ENCODE data around the gene SEMA7A. TPM values are rescaled to one million over a fixed set of nuclear protein-coding genes. Genes with fewer than 3 reads are reported as not detected.

SEMA7A gene
- total and polyA plus RNA-seq, 2 of the 4 experiments (the other 2 are of a cell fraction), result 30.5 to 87.3 TPM

DNA sequence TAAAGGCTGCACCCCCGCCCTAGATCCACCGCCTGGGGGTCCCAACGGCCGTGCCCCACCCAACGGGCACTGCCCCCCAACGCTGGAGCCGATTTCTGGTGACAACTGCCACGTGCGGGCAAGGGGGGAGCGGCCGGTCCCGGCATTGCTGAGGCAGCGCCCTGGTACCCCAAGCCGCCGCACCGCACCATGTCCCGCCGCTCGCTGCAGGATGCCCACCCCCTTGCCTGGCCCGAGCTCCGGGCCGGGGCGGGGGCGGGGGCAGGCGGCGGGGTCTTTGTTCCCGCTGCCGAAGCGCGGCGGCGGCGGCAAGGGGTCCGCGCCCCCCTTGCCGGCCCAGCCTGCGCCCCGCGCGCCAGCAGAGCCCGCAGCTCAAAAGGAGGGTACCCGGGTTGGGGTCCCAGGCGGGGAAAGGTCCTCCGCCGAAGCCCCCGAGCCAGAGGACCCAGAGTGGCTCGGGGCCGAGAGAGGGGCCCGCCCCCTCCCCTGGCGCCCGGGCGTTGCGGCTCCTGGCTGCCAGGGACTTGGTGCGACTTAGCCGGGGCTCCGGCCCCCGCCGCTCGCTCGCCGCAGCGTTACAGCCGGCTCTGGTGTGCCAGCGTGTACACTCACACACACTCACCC lies 678 bp downstream of the SEMA7A start:
- Histone ChIP-seq H2AK5ac (ENCODE audit: low read depth, low read length) (no peak overlapping the region), H4K8ac (ENCODE audit: low read depth in 2 of 2, low read length in 2 of 2) (peak overlapping the region in 1 of 2 experiments; percentile 14; a peak in 1 of 4 replicates), H4K20me1 (ENCODE audit: insufficient read depth, low read length) (peaks cover 41% of the 10 kb centered on the region), H3K9me1 (ENCODE audit: insufficient read depth, low read length) (peaks cover 23% of the 10 kb centered on the region), H3K56ac (ENCODE audit: extremely low read depth, insufficient read depth, low read length) (no peak overlapping the region), H2BK20ac (ENCODE audit: low read depth, low read length) (no peak overlapping the region), H3K4ac (ENCODE audit: low read depth, low read length) (peak overlapping the region; percentile 27), H2BK5ac (ENCODE audit: low read depth, low read length, poor library complexity, severe bottlenecking) (peak overlapping the region; percentile 69), H3K23ac (ENCODE audit: low read depth, low read length) (peak overlapping the region; percentile 81; the same call in 1 of the 2 replicates), H3K14ac (replicated peaks; ENCODE audit: low read depth, low read length) (peak overlapping the region; percentile 78), H3K18ac (ENCODE audit: low read depth, low read length) (no peak overlapping the region), H3K27ac (ENCODE audit: insufficient read depth, low read length) (peak overlapping the region; percentile 36; the same call in 1 of the 2 replicates), H2BK15ac (ENCODE audit: low read depth, low read length) (no peak overlapping the region), H3K79me1 (ENCODE audit: low read depth in 1 of 2, low read length in 2 of 2) (peaks cover 3 to 59% of the 10 kb centered on the region in 2 experiments; a peak in 3 of 4 replicates), H3K27me3 (ENCODE audit: control insufficient read depth, insufficient read depth, low read length) (no peaks in the 10 kb centered on the region), H3K4me3 (ENCODE audit: insufficient read depth, low read depth, low read length) (peak overlapping the region; percentile 98), H3K9ac (ENCODE audit: low read depth, low read length) (peak overlapping the region; percentile 85), H2AK9ac (replicated peaks; ENCODE audit: low read depth, low read length, poor library complexity) (peak overlapping the region; percentile 94), H4K91ac (ENCODE audit: insufficient read depth, low read depth, low read length) (peak overlapping the region; percentile 14; the same call in 1 of the 2 replicates), H3K9me3 (ENCODE audit: control insufficient read depth, insufficient read depth, low read length) (no peaks in the 10 kb centered on the region), H3K4me2 (ENCODE audit: low read depth, low read length) (peak overlapping the region; percentile 74), H3K4me1 (ENCODE audit: control insufficient read depth, insufficient read depth, low read length) (peaks cover 20% of the 10 kb centered on the region), H2BK120ac (ENCODE audit: low read depth, low read length) (no peak overlapping the region; the same call in 1 of the 2 replicates), H3K36me3 (ENCODE audit: control insufficient read depth, insufficient read depth, low read length) (no peaks in the 10 kb centered on the region), H2AFZ (replicated peaks; ENCODE audit: low read length, poor library complexity) (peak overlapping the region; percentile 93), H4K5ac (ENCODE audit: low read depth, low read length) (no peak overlapping the region)
- in situ Hi-C loops (cut with MboI; ENCODE audit: low sequenced_read_pairs) (no loop called here), dilution Hi-C loops (cut with HindIII; ENCODE audit: low sequenced_read_pairs, unreplicated experiment) (no loop called here), intact Hi-C loops (cut with micrococcal nuclease) (no loop called here)
- no peak for DNase-seq
- TF ChIP-seq, protein P1, sequence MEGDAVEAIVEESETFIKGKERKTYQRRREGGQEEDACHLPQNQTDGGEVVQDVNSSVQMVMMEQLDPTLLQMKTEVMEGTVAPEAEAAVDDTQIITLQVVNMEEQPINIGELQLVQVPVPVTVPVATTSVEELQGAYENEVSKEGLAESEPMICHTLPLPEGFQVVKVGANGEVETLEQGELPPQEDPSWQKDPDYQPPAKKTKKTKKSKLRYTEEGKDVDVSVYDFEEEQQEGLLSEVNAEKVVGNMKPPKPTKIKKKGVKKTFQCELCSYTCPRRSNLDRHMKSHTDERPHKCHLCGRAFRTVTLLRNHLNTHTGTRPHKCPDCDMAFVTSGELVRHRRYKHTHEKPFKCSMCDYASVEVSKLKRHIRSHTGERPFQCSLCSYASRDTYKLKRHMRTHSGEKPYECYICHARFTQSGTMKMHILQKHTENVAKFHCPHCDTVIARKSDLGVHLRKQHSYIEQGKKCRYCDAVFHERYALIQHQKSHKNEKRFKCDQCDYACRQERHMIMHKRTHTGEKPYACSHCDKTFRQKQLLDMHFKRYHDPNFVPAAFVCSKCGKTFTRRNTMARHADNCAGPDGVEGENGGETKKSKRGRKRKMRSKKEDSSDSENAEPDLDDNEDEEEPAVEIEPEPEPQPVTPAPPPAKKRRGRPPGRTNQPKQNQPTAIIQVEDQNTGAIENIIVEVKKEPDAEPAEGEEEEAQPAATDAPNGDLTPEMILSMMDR (conservative IDR thresholded peaks at IDR 0.05; ENCODE audit: low read depth, low read length), result no peak
- TF ChIP-seq MAFK (IDR thresholded peaks at IDR 0.05; ENCODE audit: low read depth, low read length) (no peak), MAZ (IDR thresholded peaks at IDR 0.05; ENCODE audit: borderline replicate concordance, low read depth, low read length) (0 out of 2 replicates have a peak, but pooled peaks have one; percentile 2), RCOR1 (IDR thresholded peaks at IDR 0.05; ENCODE audit: insufficient replicate concordance, low read length) (no peak), MXI1 (IDR thresholded peaks at IDR 0.05; ENCODE audit: borderline replicate concordance, low read depth, low read length) (peak; percentile 69)
- ChIA-PET CTCF (no interaction called here), POLR2A (ENCODE audit: unreplicated experiment) (interaction anchor here (0.5 kb wide), 1 partner anchor 13 kb away, joined by 3 read pairs; no protein-coding TSS in a partner anchor)
- no TSS peak for BruUV-seq (replicated peaks)
- no peak; the same call in 1 of the 2 replicates for ATAC-seq (ENCODE audit: low read depth)
- WGBS, 2 experiments (ENCODE audit: extremely low coverage in 2 of 2, insufficient read length in 1 of 2), result 3% methylated on average over 24 of the region's 64 CpGs; no CpG with 5 or more reads in 1 of the 2 experiments
